GM19395 (cell line): ENCODE measurements around the gene DPF3.

ENCODE experiments used
- ATAC-seq: cut with Tn5 transposase; IDR thresholded peaks from one replicate; pipeline ENCODE4 v1.9.1; 2021; ENCODE audit warnings: mild to moderate bottlenecking, moderate library complexity; ENCODE audit not compliant: unreplicated experiment

The DPF3 gene

GRCh38 chr14:72577521-72577920 is 316.4 kb downstream of the DPF3 start:
- ATAC-seq = no peak

- ATAC-seq = no peak
Observed at GRCh38 chr14:72576258-72576657, 317.6 kb downstream of the DPF3 start.

- no peak for ATAC-seq
Observed at GRCh38 chr14:72574715-72575114, 319.2 kb downstream of the DPF3 start.

GRCh38 chr14:72573725-72574417 is 320.0 kb downstream of the DPF3 start:
- no peak for ATAC-seq
